Stimulated activated CD8-positive, alpha-beta memory T cell treated with anti-CD3 and anti-CD28 coated beads, Interleukin-4, amount 100 ng/mL, for 24 hours (primary cell): Measurements from ENCODE around the gene HMBS.
"Not testable (repeated sequence)": the region's sequence is repeated elsewhere in the genome, so short reads cannot be mapped to it uniquely, and the experiment has no call there.

ENCODE experiments used
- DNase-seq: peaks from one replicate; pipeline ENCODE4 v3.0.0-alpha.2; 2020; ENCODE audit warnings: low read depth

Gene HMBS

GRCh38 chr11:119121008-119121810, 36.5 kb downstream of the HMBS start, which contains the start of gene HINFP:
HINFP (plus strand) TSS chr11:119121580; CDS start chr11:119126945, 5,365 bp downstream.
- DNase-seq: peak; percentile 100

- no peak for DNase-seq
These were observed 37.1 kb downstream of the HMBS start for GRCh38 chr11:119121811-119122124.

- DNase-seq: no peak
These were observed 41.1 kb downstream of the HMBS start for GRCh38 chr11:119125821-119126220.

- DNase-seq: no peak
These were observed 42.1 kb downstream of the HMBS start for GRCh38 chr11:119126675-119127268.

GRCh38 chr11:119130662-119131061, 46.0 kb downstream of the HMBS start:
- DNase-seq: no peak

GRCh38 chr11:119134389-119134978, 49.8 kb downstream of the HMBS start:
- no peak for DNase-seq

GRCh38 chr11:119139276-119139675, 54.6 kb downstream of the HMBS start:
- not testable (repeated sequence) for DNase-seq
